Astrocyte (in vitro differentiated cells and primary cell): ENCODE measurements around the gene PRXL2B. TPM values are rescaled to one million over a fixed set of nuclear protein-coding genes. Genes with fewer than 3 reads are reported as not detected.
A peak's percentile ranks its signal among the peaks of the same experiment; 100 is the strongest.

ENCODE experiments used
- DNase-seq: peaks from one replicate; pipeline ENCODE4 v3.0.0-alpha.2; 2010; ENCODE audit warnings: low read depth
- FAIRE-seq: peaks from 2 replicates; lab custom pipeline; 2011; peaks lifted over from hg19 to GRCh38; lab: Jason Lieb, UNC
- H2AFZ ChIP-seq: 2 replicates; pipeline ENCODE4 v1.6.0; 2012; ENCODE audit warnings: low read depth, low read length, inconsistent platforms
- H3K27ac ChIP-seq: 2 replicates; pipeline ENCODE4 v1.5.1; 2011; ENCODE audit warnings: low read depth, low read length, inconsistent platforms
- H3K27me3 ChIP-seq: 2 replicates; pipeline ENCODE4 v1.6.0; 2011; ENCODE audit warnings: low read length, inconsistent platforms; ENCODE audit not compliant: insufficient read depth
- H3K36me3 ChIP-seq: 2 replicates; pipeline ENCODE4 v1.5.1; 2011; ENCODE audit warnings: low read length, inconsistent platforms; ENCODE audit not compliant: insufficient read depth
- H3K4me1 ChIP-seq: 2 replicates; pipeline ENCODE4 v1.5.1; 2011; ENCODE audit warnings: low read length, inconsistent platforms; ENCODE audit not compliant: insufficient read depth
- H3K4me2 ChIP-seq: 2 replicates; pipeline ENCODE4 v1.6.0; 2012; ENCODE audit warnings: low read length, inconsistent platforms
- H3K4me3 ChIP-seq: 2 replicates; pipeline ENCODE4 v1.5.1; 2011; ENCODE audit warnings: low read depth, mild to moderate bottlenecking, low read length, inconsistent platforms; ENCODE audit not compliant: insufficient read depth
- H3K79me2 ChIP-seq: 2 replicates; pipeline ENCODE4 v1.6.0; 2012; ENCODE audit warnings: mild to moderate bottlenecking, low read length, inconsistent platforms; ENCODE audit not compliant: insufficient read depth
- H3K9ac ChIP-seq: 2 replicates; pipeline ENCODE4 v1.6.0; 2012; ENCODE audit warnings: mild to moderate bottlenecking, low read length, inconsistent platforms
- H3K9me3 ChIP-seq: 2 replicates; pipeline ENCODE4 v1.5.1; 2012; ENCODE audit warnings: low read depth, mild to moderate bottlenecking, low read length, inconsistent platforms; ENCODE audit not compliant: insufficient read depth
- H4K20me1 ChIP-seq: 2 replicates; pipeline ENCODE4 v1.6.0; 2012; ENCODE audit warnings: low read length, inconsistent platforms; ENCODE audit not compliant: insufficient read depth
- H3K27ac Mint-ChIP-seq: one replicate; pipeline ENCODE4 v1.8.0; 2021; ENCODE audit warnings: mild to moderate bottlenecking, mixed read lengths; ENCODE audit not compliant: unreplicated experiment
- H3K27me3 Mint-ChIP-seq: one replicate; pipeline ENCODE4 v1.8.0; 2021; ENCODE audit warnings: low read depth, mixed read lengths; ENCODE audit not compliant: unreplicated experiment
- H3K36me3 Mint-ChIP-seq: one replicate; pipeline ENCODE4 v1.8.0; 2021; ENCODE audit warnings: low read depth, mixed read lengths; ENCODE audit not compliant: unreplicated experiment
- H3K4me1 Mint-ChIP-seq: one replicate; pipeline ENCODE4 v1.8.0; 2021; ENCODE audit warnings: low read depth, mixed read lengths; ENCODE audit not compliant: unreplicated experiment
- H3K4me3 Mint-ChIP-seq: one replicate; pipeline ENCODE4 v1.8.0; 2021; ENCODE audit warnings: mild to moderate bottlenecking, moderate library complexity, mixed read lengths; ENCODE audit not compliant: unreplicated experiment
- H3K9me3 Mint-ChIP-seq: one replicate; pipeline ENCODE4 v1.8.0; 2021; ENCODE audit warnings: mild to moderate bottlenecking, mixed read lengths; ENCODE audit not compliant: unreplicated experiment
- CTCF ChIP-seq: IDR thresholded peaks from 2 replicates; pipeline ENCODE4 v1.5.1; 2011; ENCODE audit warnings: low read depth, mild to moderate bottlenecking, inconsistent platforms, low read length, moderate library complexity; ENCODE audit not compliant: insufficient read depth
- EZH2 ChIP-seq: IDR thresholded peaks from 2 replicates; pipeline ENCODE4 v1.6.1; 2012; ENCODE audit warnings: mild to moderate bottlenecking, low read length, inconsistent platforms; ENCODE audit not compliant: insufficient read depth
- total RNA-seq: library from RNA; stranded (reverse); gene quantifications from 2 replicates; pipeline ENCODE4 v1.2.1, GENCODE V29; 2021

Gene PRXL2B
- total RNA-seq, 1 donor from 2014 or later = 19.2 TPM

GRCh38 chr1:2609319-2610035, 22.9 kb downstream of the PRXL2B start:
- Mint-ChIP-seq H3K4me3 (no peak overlapping the region), H3K27ac (no peak overlapping the region), H3K27me3 (peaks cover 14% of the 10 kb centered on the region), H3K4me1 (no peaks in the 10 kb centered on the region), H3K9me3 (peaks cover 7% of the 10 kb centered on the region), H3K36me3 (no peaks in the 10 kb centered on the region)
- Histone ChIP-seq H3K4me2 (no peak overlapping the region), H3K4me3 (no peak overlapping the region), H2AFZ (no peak overlapping the region), H3K36me3 (no peaks in the 10 kb centered on the region), H3K9ac (no peak overlapping the region), H3K27me3 (peaks cover 7% of the 10 kb centered on the region), H4K20me1 (no peaks in the 10 kb centered on the region), H3K27ac (no peak overlapping the region), H3K79me2 (no peaks in the 10 kb centered on the region), H3K4me1 (peaks cover 8% of the 10 kb centered on the region), H3K9me3 (no peaks in the 10 kb centered on the region)
- DNase-seq = no peak
- no peak for FAIRE-seq
- TF ChIP-seq EZH2 = peak; percentile 12
- TF ChIP-seq CTCF = no peak

- Mint-ChIP-seq H3K4me1 (no peaks in the 10 kb centered on the region), H3K27me3 (peaks cover 14% of the 10 kb centered on the region), H3K36me3 (no peaks in the 10 kb centered on the region), H3K27ac (no peak overlapping the region), H3K4me3 (no peak overlapping the region), H3K9me3 (peaks cover 9% of the 10 kb centered on the region)
- Histone ChIP-seq H3K36me3 (no peaks in the 10 kb centered on the region), H3K4me1 (peaks cover 8% of the 10 kb centered on the region), H4K20me1 (no peaks in the 10 kb centered on the region), H3K9ac (no peak overlapping the region), H3K79me2 (no peaks in the 10 kb centered on the region), H3K9me3 (no peaks in the 10 kb centered on the region), H3K27ac (no peak overlapping the region), H3K4me2 (peak overlapping the region; percentile 39), H3K27me3 (peaks cover 7% of the 10 kb centered on the region), H3K4me3 (no peak overlapping the region), H2AFZ (no peak overlapping the region)
- TF ChIP-seq CTCF (no peak), EZH2 (peak; percentile 8)
- no peak for DNase-seq
- no peak for FAIRE-seq
Measured at GRCh38 chr1:2610036-2610959, 23.7 kb downstream of the PRXL2B start.
